Amniotic stem cell (primary cell): ENCODE results near the gene MLF2.

Source experiments
- DNase-seq: peaks from one replicate; lab custom pipeline; 2025; lab: John Stamatoyannopoulos, UW

Gene MLF2, protein sequence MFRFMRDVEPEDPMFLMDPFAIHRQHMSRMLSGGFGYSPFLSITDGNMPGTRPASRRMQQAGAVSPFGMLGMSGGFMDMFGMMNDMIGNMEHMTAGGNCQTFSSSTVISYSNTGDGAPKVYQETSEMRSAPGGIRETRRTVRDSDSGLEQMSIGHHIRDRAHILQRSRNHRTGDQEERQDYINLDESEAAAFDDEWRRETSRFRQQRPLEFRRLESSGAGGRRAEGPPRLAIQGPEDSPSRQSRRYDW

DNA sequence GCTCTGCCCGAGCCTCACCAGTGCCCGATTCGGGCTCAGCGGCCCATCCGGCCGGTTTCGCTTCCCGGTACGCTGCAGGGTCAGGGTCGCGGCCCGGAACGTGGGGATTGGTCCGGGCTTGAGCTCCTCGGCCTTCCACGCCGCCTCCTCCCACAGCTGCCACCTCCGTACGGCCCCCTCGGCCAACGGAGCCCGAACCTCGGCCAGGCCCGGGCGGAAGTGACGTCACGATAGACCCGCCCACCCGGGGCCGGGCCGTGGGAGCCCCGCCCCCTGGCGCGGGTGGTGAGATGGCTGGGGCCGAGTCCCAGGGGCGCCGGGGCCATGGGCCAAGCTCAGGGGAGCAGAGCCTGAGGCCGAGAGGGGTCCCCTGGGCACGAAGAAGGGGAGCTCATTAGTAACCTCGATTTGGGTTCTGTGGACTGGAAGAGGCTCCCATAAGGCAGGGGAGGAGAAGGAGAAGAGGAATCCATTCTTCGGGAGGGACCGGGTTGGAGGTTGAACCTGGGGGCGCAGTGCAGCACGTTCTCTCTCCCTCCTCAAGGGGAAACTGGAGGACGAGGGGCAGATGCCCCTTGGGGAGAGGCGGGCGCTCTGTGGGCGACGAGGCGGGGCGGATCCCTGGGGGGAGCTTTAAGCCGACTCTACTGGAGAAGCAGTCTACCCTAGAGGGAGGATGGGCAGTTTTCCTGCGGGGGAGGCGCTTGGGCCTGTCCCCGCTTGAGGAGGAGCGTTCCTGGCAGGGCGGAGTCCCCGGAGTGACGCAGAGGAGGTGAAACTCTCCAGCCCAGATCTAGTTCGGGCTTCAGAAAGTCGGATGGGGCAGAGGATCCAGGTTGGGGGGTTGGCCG is at the start of gene MLF2:
MLF2 (minus strand) TSS at position 221 of the 851 bp plus-strand sequence. CDS start 807 bp downstream, outside the sequence.
- DNase-seq = peak; percentile 96

DNA sequence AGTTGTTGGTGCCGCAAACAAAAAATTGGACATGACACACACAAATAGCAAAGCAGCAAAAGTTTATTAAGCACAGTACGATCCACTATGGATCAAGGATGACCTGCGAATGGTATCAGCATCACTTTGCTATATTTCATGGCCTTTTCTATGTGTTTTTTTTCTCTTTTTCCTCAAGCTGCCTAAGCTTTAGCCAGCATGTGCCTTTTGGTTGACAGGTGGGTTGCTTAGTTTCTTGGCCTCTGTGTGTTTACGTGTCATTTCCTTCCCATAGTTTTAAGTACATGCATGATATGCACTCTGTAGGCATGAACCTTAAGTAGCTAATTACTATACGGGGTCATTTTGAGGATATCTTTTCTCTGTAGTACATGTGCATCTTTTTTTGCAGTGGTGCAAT is 46.2 kb upstream of the MLF2 start:
- no peak for DNase-seq

DNA sequence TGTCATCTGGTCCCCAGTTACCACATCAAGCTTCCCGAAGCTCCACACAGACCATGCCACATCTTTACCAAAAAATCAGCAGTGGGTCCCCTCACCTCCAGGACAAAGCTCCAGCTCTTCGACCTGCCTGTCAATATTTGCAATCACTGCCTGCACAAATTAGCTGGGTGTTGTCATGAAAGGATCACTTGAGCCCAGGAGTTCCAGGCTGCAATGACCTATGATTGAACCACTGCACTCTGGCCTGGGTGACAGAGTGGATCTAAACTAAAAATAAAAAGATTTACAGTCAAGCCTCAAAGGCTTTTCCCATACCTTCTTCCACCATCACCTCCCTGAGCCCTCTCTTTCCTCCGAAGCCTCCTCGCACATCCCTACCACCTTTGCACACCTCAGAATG is 43.6 kb upstream of the MLF2 start:
- no peak for DNase-seq

DNA sequence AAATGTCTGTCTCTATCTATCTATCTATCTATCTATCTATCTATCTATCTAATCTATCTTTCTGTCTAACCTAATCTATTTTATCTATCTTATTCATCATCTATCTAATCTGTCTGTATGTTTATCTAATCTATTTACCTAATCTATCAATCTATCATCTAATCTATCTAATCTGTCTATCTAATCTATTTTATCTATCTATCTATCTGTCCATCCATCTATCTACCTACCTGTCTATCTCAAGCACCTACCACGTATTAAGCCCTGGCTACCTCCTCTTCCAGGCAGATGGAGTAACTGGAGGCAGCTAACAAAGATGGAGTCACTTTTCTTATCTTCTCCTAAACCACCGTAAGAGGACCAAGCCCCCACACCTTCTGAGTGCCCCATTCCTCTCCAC is 42.1 kb upstream of the MLF2 start:
- DNase-seq = no peak

DNA sequence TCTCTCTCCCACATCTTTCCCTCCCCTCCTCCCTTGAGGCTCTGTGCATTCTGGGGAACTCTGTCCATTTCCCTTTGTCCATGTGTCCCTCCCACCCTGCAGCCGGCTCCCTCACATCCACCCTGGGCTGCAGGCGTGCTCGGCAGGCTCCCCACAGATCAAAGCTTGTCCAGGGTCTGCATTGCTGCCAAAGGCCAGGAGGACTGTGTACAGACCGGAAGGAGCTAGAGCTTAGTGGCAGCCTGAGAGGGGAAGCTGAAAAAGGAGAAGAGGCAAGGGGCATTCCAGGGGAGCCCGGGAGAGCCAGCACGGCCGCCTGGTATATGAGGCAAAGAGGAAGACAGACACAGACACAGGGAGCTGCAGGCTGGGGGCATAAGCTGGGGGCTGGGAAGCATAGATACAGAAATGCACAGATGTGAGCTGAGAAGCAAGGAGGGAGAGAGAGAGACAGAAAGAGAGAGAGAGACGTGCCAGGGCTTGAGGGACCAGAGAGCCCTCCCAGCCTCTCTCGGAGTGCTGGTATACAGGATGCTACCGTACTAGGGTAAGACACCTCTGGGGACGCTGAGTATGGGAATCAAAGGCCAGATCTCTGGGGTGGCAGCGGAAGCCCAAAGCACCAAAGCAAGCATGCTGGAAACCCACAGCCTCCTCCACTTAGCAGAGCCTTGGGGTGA is 39.7 kb upstream of the MLF2 start:
- no peak for DNase-seq

DNA sequence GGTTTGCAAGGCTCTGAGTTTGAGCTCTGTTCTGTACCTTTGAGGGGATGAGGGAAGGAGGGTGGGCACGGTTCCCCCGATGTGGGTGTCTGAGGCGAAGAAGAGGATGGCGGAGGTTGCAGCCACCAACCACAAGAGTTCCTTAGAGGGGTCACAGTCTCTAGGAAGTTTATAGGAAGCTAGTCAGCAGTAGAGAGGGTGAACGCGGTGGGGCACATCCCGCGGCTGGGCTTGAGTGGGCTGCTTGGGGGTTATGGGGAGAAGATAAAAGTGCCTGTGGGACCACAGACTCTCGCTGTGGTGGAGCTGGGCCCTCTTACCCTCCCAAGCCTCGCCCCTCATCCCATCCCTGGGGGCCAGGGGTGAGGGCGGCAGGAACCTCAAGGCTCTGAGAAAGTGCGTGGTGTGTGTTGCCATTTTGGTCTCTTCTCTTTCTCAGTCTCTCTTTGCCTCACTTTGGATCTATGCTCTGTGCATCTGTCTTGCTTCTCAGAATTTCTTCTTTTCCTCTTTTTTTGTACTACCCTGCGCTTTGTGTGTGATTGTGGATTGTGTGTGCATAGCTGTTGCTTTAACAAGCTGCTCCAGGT is 39.1 kb upstream of the MLF2 start:
- DNase-seq = no peak

DNA sequence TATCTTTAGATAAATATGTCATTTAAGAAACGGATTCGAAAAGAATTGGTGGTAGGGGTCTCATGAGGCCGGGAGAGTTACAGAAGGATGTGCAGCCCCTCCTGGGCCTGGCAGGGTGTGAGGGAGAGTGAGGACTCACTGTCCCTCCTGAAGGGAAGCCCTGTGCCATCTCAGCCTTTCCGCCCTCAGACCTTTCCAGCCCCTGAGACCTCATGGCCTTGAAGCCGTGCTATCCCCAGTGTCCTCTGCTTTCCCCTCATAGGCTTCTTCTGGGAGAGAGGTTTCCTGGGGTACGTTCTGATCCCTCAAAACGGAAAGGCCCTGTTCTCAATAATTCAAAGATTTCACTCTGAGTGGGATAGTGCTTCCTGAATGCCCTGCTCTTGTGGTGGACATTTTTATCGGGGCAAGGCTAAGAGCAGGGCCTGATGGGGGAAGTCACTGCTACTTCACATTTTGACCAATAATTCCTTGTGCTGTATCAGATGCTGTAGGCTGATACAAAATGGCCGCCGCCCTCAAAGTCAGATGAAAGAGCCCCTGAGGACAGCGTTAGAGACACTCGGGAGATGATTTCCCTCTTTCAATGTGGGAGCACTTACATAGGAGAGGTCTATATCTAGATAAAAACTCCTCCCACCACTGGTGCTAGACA is 37.7 kb upstream of the MLF2 start:
- DNase-seq = no peak

DNA sequence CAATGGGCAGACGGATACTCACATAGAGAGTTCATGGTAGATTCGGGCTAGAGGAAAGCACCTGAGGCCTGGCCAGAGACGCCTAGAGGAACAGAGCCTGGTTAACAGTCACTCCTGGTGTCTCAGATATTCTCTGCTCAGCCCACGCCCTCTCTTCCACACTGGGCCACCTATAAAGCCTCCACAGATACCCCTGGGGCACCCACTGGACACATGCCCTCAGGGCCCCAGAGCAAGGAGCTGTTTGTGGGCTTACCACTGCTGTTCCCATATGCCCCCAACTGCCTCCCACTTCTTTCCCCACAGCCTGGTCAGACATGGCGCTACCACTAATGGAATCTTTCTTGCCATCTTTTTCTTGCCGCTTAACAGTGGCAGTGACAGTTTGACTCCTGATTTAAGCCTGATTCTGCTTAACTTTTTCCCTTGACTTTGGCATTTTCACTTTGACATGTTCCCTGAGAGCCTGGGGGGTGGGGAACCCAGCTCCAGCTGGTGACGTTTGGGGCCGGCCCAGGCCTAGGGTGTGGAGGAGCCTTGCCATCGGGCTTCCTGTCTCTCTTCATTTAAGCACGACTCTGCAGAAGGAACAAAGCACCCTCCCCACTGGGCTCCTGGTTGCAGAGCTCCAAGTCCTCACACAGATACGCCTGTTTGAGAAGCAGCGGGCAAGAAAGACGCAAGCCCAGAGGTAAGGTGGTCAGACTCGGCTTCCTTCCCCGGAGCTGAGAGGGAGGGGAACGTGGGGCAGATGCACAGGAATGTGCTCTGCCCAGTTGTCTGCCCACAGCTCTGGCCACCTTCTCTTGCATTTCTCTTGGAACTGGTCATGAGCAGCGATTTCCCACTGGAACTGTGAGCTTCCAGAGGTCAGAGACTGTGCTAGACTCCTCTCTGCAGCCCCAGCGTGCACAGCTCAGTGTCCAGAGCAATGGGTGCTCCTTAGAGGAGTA is 36.3 kb upstream of the MLF2 start, which contains the start of gene CD4:
CD4 (plus strand) TSS at position 557 of the 953 bp plus-strand sequence. CDS start 10,611 bp downstream, outside the sequence.
- no peak for DNase-seq

DNA sequence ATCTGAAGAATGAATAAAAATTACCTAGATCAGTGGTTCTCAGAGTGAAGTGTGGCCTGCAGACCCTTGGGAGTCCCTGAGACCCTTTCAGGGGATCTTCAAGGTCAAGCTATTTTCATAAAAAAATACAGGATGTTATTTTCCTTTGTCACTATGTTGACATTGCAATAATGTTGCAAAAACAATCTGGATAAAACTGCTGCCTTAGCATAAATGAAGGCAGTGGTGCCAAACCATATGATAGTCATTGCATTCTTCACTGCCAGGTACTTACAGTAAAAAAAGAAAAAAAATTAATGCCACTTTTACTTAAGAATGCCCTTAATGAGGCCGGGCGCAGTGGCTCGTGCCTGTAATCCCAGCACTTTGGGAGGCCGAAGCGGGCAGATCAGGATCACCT is 34.4 kb upstream of the MLF2 start:
- no peak for DNase-seq

DNA sequence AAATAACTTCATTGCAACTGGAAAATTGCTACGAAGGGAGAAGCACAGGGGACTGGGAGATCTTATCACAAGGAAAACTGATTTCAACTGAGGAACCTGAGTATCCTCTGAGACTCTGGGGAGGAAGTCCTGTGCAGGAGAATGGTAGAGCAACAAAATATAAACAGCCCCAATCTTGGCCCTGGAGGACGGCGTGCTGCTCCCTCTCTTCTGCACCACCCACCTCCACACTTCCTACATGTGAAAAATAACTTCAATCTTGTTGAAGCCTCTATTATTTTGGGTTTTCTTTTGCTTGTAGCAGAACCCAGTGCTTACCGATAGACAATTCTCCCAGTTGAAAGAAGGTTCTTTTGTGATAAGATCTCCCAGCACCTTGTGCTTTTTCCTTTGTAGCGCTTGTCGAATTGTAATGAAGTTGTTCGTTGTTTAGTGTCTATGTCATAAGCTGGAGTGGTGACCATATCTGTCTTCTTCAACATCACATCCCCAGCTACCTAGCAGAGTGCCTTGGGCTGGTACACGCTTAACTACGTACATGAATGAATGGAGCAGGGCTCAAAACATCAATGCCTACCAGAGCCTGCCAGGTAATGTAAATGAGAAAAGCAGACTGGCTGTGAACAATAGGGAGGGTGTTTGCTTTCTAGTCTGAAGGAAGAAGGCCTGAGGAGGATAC is 33.6 kb upstream of the MLF2 start:
- no peak for DNase-seq

DNA sequence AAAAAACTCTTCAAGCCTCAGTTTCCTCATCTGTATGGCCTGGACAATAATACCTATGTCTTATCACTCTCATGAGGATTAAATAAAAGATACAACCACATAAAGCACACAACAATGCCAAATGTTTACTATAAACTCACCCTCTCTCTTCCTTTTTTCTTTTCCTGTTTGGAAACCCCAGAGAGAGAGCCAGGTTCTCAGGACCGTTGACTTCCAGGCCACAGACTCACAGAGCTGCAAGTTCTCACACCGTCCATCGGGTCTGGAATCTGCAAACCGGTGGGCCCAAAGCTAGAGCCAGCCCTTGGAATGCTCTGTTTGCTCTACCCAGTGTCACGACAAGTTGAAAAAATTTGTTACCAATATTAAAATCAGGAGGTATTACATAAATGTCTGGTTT is 31.8 kb upstream of the MLF2 start:
- no peak for DNase-seq

DNA sequence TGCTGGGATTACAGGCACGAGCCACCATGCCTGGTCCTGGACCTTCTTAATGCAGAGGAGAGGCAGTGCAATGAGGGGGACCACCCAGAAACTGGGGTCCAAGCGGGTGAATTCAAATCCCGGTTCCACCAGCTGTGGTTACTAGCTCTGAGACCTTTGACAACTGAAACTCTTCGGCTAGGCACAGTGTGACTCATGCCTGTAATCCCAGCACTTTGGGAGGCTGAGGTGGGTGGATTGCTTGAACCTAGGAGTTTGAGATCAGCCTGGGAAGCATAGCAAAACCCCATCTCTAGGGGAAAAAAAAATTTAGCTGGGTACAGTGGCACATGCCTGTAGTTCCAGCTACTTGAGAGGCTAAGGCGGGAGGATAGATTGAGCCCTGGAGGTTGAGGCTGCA is 31.4 kb upstream of the MLF2 start:
- no peak for DNase-seq

DNA sequence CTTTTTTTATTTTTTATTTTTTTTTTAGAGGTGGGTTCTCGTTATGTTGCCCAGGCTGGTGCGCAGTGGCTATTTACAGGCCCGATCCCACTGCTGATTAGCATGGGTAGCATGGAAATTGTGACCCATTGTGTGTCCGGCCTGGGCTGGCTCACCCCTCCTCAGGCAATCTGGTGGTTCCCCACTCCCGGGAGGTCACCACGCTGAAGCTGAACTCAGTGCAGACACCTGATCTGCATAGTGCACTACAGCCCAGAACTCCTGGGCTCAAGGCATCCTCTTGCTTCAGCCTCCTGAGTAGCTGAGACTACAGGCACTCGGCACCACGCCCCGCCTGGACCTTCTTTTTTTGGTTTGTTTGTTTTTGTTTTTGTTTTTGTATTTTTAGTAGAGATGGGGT is 30.9 kb upstream of the MLF2 start:
- DNase-seq = no peak

DNA sequence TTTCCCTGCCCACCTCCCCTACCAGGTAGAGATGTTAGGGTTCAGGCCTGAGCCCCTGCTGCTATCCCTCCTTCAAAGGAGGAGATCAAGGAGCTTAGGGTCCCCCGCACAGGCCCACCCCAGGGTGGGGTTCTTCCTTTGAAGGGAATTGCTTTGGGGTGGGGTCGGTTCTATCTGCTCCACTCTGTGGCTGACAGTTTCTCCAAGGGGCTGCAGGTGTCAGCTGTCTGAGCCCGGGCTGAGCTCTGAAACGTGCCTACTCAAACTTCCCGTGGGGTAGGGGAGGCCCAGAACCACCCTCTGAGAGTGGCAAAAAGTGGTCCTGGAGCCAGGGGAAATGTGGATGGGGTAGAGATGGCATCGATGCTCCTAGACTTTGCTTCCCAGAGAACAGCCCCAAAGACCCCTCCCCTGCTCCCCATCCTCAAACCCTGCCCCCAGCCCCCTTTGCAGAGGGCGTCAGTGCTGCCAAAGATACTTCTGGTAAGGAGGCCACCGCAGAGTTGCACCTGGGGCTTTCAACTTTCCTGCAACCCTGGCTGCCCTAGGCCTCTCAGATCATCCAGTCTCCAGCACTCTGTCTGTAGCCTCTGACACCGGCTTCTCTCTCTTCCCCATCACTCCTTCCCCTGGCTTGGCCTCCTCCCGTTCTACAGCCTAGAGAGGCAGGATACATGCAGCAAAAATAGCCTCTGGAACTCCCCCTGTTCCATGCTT is 30.1 kb upstream of the MLF2 start:
- no peak for DNase-seq

DNA sequence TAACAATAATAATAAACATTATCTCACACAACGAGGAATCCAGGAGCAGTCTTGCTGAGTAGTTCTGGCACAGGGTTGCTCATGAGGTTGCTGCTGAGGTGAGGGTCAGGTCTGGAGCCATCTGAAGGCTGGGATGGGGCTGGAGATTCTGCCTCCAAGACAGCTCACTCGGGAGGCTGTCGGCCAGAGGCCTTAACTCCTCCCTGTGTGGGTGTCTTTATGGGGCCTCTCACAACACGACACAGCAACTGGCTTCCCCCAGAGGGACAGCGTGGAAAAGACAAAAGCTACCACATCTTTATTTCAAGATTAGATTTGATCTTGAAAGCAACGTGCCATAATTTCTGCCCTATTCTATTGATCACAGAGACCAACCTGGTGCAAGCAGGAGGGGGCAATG is 29.2 kb upstream of the MLF2 start:
- DNase-seq = no peak

DNA sequence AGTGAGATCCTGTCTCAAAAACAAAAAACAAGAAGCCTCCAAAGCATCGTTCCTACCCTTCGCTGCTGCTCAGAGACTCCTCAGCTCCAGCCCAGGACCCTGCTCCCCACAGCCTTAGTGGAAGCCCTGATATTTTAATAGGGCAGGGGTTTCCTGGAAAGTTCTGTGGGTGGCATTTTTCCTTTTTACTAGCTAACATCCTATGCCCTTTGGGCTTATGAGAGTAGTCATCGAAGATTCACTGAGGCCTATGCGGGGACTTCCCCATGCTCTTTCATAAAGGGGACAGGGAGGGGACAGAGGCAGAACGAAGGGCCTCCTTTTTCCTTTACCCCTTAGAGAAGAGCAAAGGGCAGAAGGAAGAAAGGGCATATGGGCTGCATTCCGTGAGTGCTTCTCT is 27.6 kb upstream of the MLF2 start:
- no peak for DNase-seq

DNA sequence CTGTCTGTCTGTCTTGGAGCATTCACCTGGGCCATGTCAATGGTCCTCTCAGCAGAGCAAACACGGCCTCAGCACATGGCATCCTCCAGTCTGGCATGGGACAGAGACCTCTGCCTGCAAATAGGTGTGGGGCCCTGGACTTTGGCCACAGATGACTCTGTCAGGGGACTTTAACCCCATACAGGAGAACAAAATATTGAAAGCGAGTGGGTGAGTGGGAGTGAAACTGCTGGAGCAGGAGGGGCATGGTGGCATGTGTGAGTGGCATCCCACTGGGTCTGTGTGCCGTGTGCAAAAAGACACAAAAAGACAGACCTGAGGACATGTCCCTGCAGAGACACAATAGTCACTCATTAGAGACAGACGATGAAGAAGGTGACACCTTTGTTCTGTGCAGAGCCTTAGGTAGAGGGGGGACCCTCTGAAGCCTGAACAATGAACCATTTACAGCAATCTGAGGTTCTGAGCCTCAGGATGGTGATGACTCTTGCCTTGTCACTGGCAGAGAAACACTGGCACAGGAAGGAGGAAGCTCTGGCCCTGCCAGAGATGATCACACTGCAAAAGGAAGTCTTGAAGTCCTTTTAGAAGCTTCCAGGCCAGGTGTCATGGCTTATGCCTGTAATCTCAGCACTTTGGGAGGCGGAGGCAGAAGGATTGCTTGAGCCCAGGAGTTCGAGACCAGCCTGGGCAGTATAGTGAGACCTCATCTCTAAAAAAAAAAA is 26.9 kb upstream of the MLF2 start:
- no peak for DNase-seq

DNA sequence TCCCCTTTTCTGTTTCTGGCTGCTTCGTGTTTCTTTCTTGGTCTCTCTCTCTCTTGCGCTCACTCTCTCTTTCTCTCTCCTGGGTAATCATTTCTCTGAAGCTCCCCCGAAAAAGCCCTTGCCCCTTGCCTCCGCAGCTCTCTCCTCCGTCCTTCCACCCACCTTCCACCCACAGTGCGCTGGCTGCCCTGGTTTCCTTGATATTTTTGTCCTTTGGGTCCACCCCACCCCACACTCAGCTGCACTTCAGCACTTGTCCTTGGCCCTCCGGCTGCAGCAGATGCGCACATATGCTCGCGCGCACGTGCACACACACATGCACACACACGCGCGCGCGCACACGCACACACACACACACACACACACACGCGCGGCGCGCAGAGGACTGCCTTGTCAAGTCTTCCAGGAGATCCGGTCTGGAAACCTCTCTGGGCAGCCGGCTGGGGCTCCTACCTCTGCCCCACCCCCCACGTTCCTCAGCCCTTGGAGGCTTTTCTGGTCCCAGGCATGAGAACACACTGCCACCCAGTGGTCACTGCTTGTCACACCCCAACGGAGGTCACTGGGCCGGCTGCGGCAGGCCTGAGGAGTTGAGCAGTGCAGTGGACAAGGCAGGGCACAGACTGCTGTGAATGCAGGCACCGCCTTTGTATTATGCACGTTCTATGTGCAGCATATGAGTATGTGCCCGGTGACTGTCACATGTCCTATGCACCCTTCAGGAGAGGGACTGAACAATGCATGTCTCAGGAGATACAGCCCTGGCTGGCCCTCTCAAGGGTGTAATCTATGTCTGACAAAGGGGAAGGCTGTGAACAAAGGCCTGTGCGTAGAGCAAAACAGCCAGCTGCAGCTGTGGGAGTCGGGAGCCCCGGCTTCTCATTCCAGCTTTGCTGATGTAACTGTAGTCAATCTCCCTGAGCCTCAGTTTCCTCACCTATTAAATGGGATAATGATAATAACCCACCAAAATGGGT is 25.9 kb upstream of the MLF2 start:
- peak; percentile 85 for DNase-seq
